GM12878 (cell line): ENCODE results near the gene CKS1B. TPM values are rescaled to one million over a fixed set of nuclear protein-coding genes. Genes with fewer than 3 reads are reported as not detected.

Experiments used
- ATAC-seq: fragments of 200-7000 bp; cut with Tn5 transposase; 3 replicates; pipeline ENCODE4 v1.9.1; 2020; ENCODE audit warnings: mild to moderate bottlenecking, moderate library complexity
- BruUV-seq: library from RNA; stranded (reverse); fragments of 400-500 nt; replicated peaks from 2 replicates; lab custom pipeline; 2021; lab: Mats Ljungman, UMichigan
- CTCF ChIA-PET: fragments of 300-600 bp; sonication (Branson Sonifier 250); formaldehyde crosslinking; extraction: SDS; loops from one replicate; lab custom pipeline; 2021; ENCODE audit warnings: inconsistent platforms; lab: Yijun Ruan, JAX
- POLR2A ChIA-PET: fragments of 350-600 bp; formaldehyde crosslinking; extraction: SDS; loops from one replicate; lab custom pipeline; 2021; ENCODE audit warnings: inconsistent platforms; lab: Charles Lee
- RAD21 ChIA-PET: fragments of 300-600 bp; sonication (Branson Sonifier 250); formaldehyde crosslinking; loops from one replicate; lab custom pipeline; 2023; ENCODE audit warnings: antibody characterized with exemption; ENCODE audit not compliant: unreplicated experiment; lab: Charles Lee
- SMC1A ChIA-PET: fragments of 300-600 bp; sonication (Branson Sonifier 250); formaldehyde crosslinking; loops from one replicate; lab custom pipeline; 2023; ENCODE audit not compliant: unreplicated experiment, uncharacterized antibody; lab: Charles Lee
- DNase-seq: peaks from one replicate; pipeline ENCODE4 v3.0.0-alpha.2; 2011; ENCODE audit warnings: low read depth, low spot score
- FAIRE-seq: peaks from 3 replicates; lab custom pipeline; 2011; peaks lifted over from hg19 to GRCh38; lab: Jason Lieb, UNC
- H2AFZ ChIP-seq: 2 replicates; pipeline ENCODE4 v1.6.0; 2011; ENCODE audit warnings: low read depth, low read length, control low read depth; ENCODE audit not compliant: control insufficient read depth
- H3K27ac ChIP-seq: 2 replicates; pipeline ENCODE4 v1.5.1; 2011; ENCODE audit warnings: control low read depth; ENCODE audit not compliant: control insufficient read depth, insufficient read depth
- H3K27me3 ChIP-seq, 2 experiments: replicated peaks in 1 of 2; 2 replicates each; pipeline versions ENCODE4 v1.6.0 to v1.6.1; 2011; ENCODE audit warnings: low read length in 1 of 2; ENCODE audit not compliant: control insufficient read depth in 2 of 2, insufficient read depth in 2 of 2
- H3K36me3 ChIP-seq, 2 experiments: 2 replicates each; pipeline ENCODE4 v1.5.1; 2011; ENCODE audit warnings: low read length in 1 of 2; ENCODE audit not compliant: control insufficient read depth in 2 of 2, insufficient read depth in 2 of 2
- H3K4me1 ChIP-seq: 2 replicates; pipeline ENCODE4 v1.6.1; 2011; ENCODE audit warnings: mild to moderate bottlenecking, low read length, moderate library complexity, mixed read lengths; ENCODE audit not compliant: control insufficient read depth, insufficient read depth
- H3K4me2 ChIP-seq: 2 replicates; pipeline ENCODE4 v1.6.0; 2011; ENCODE audit warnings: control low read depth; ENCODE audit not compliant: control insufficient read depth, insufficient read depth
- H3K4me3 ChIP-seq: fragments of 200-600 bp; sonication (generic); 2 replicates; pipeline ENCODE4 v1.5.1; 2016
- H3K79me2 ChIP-seq: 2 replicates; pipeline ENCODE4 v1.6.0; 2011; ENCODE audit warnings: low read length; ENCODE audit not compliant: control insufficient read depth, insufficient read depth
- H3K9ac ChIP-seq: 2 replicates; pipeline ENCODE4 v1.8.0; 2011; ENCODE audit warnings: low read length, control low read depth, mixed read lengths; ENCODE audit not compliant: control insufficient read depth, insufficient read depth
- H3K9me3 ChIP-seq: replicated peaks from 3 replicates; pipeline ENCODE4 v1.5.1; 2011; ENCODE audit warnings: mild to moderate bottlenecking, low read length; ENCODE audit not compliant: control insufficient read depth, insufficient read depth
- H4K20me1 ChIP-seq: 2 replicates; pipeline ENCODE4 v1.6.0; 2011; ENCODE audit not compliant: control insufficient read depth, insufficient read depth
- BACH1 ChIP-seq: fragments of 450-650 bp; IDR thresholded peaks from 2 replicates; pipeline ENCODE4 v1.6.1; 2017; ENCODE audit warnings: mild to moderate bottlenecking, borderline replicate concordance
- CTCF ChIP-seq, 3 experiments: IDR thresholded peaks in 2 of 3; conservative IDR thresholded peaks in 1 of 3; 2 replicates each; pipeline ENCODE4 v1.5.1; 2011; ENCODE audit warnings: low read depth in 3 of 3, low read length in 3 of 3, mild to moderate bottlenecking in 3 of 3, control low read depth in 2 of 3, moderate library complexity in 2 of 3, inconsistent platforms in 1 of 3, mixed read lengths in 1 of 3; ENCODE audit not compliant: control insufficient read depth in 2 of 3, insufficient read depth in 1 of 3; ENCODE audit errors: extremely low read depth in 1 of 3
- HSF1 ChIP-seq: fragments of 150-350 bp; IDR thresholded peaks from 2 replicates; pipeline ENCODE4 v1.6.1; 2014; ENCODE audit warnings: mild to moderate bottlenecking, low read depth, low read length
- LARP7 ChIP-seq: fragments of 450-650 bp; IDR thresholded peaks from 2 replicates; pipeline ENCODE4 v1.6.1; 2017; ENCODE audit warnings: mild to moderate bottlenecking
- MAX ChIP-seq: IDR thresholded peaks from 2 replicates; pipeline ENCODE4 v1.6.1; 2012; ENCODE audit warnings: low read depth, low read length, improper control_type of control experiment
- RUNX3 ChIP-seq: IDR thresholded peaks from 2 replicates; pipeline ENCODE4 v1.6.1; 2012; ENCODE audit warnings: low read length, inconsistent platforms
- SMAD1 ChIP-seq: fragments of 450-650 bp; IDR thresholded peaks from 2 replicates; pipeline ENCODE4 v1.6.1; 2018; ENCODE audit warnings: mild to moderate bottlenecking, low read depth; ENCODE audit not compliant: partially characterized antibody
- YY1 ChIP-seq: IDR thresholded peaks from 2 replicates; pipeline ENCODE4 v1.6.1; 2011; ENCODE audit warnings: low read depth, mild to moderate bottlenecking, low read length
- ZBTB11 ChIP-seq: fragments of 450-650 bp; formaldehyde crosslinking; IDR thresholded peaks from 2 replicates; pipeline ENCODE4 v1.5.0; 2022; ENCODE audit warnings: mild to moderate bottlenecking, missing genetic modification characterization
- ZNF687 ChIP-seq: fragments of 450-650 bp; IDR thresholded peaks from 2 replicates; pipeline ENCODE4 v1.6.1; 2017; ENCODE audit warnings: mild to moderate bottlenecking, moderate library complexity
- whole genome bisulfite sequencing: methylation state at CpG from one replicate; pipeline ENCODE4 v1.1.6; 2016; ENCODE audit warnings: low lambda C conversion rate; ENCODE audit not compliant: insufficient replicate concordance, insufficient coverage; ENCODE audit errors: missing lambda C conversion rate; 5-methylcytosine and 5-hydroxymethylcytosine counted together
- in situ Hi-C: fragments of 300-500 bp; cut with MboI; formaldehyde crosslinking; loops from 9 replicates; pipeline ENCODE4 v1.14.3; 2018; ENCODE audit warnings: mixed read lengths
- intact Hi-C: fragments of 100-400 bp; cut with micrococcal nuclease; formaldehyde crosslinking; loops from one replicate; pipeline ENCODE4 v1.14.2; 2022; ENCODE audit not compliant: unreplicated experiment
- polyA plus RNA-seq, 11 experiments: library from polyadenylated mRNA; depleted of rRNA in 4 of 11; unstranded in 6 of 11; stranded (reverse) in 5 of 11; fragments of >200 nt; fragmentation: Nextera tagmentation in 4 of 11; fragmentation: Illumina TruSeq in 1 of 11; extraction: Ambion mirVana in 4 of 11; extraction: Trizol in 1 of 11; gene quantifications; 1 replicate in 1 of 11; 2 replicates in 10 of 11; pipeline versions ENCODE4 v1.2.1 to v1.2.3, GENCODE V29; 2011 to 2016; ENCODE audit warnings: inconsistent platforms in 2 of 11, missing spikeins in 2 of 11, low read depth in 1 of 11
- total RNA-seq, 4 experiments: library from RNA; depleted of rRNA in 3 of 4; stranded (reverse); fragments of >200 nt in 3 of 4; fragmentation: Illumina TruSeq in 1 of 4; extraction: Trizol in 1 of 4; gene quantifications; 2 replicates each; pipeline versions ENCODE4 v1.2.1 to v1.2.3, GENCODE V29; 2013 to 2021

CKS1B gene
- total and polyA plus RNA-seq, 10 of the 15 experiments (the other 5 are each of a cell fraction or from before 2014, with no cell fraction given), result 125 to 608 (median 364) TPM

GRCh38 chr1:154974808-154975408, 427 bp downstream of the CKS1B start:
- under 1% methylated on average over 30 of the region's 30 CpGs for WGBS
- ChIA-PET RAD21 (interaction anchor here (0.9 to 1.6 kb wide), 3 partner anchors 39 to 110 kb away, joined by 3 to 9 read pairs (median 3); partner anchors contain the start of gene KCNN3), CTCF (interaction anchor here (1.1 to 20.6 kb wide), 7 partner anchors 9 to 227 kb away, joined by 3 to 226 read pairs (median 4); partner anchors contain the start of genes FLAD1, LENEP, PBXIP1 and ZBTB7B), SMC1A (interaction anchor here (1.0 to 5.4 kb wide), 4 partner anchors 9 to 42 kb away, joined by 3 to 30 read pairs (median 11); partner anchors contain the start of gene FLAD1), POLR2A (interaction anchor here (0.7 to 9.8 kb wide), 10 partner anchors 8 to 110 kb away, joined by 3 to 140 read pairs (median 6); partner anchors contain the start of genes FLAD1, KCNN3, PBXIP1 and PMVK)
- intact Hi-C loops (loop anchor here (1.0 to 5.0 kb wide), 2 partner anchors 24 to 87 kb away; partner anchors contain the start of gene EFNA4), in situ Hi-C loops (no loop called here)
- H3K9me3 ChIP-seq, result no peaks in the 10 kb centered on the region
- TSS peak; percentile 79 for BruUV-seq
- H3K4me2 ChIP-seq, result peak overlapping the region; percentile 89
- peaks cover 71% of the 10 kb centered on the region for H3K79me2 ChIP-seq
- peak overlapping the region; percentile 82 for H2AFZ ChIP-seq
- H3K27me3 ChIP-seq, result no peaks in the 10 kb centered on the region
- FAIRE-seq (no peak), DNase-seq (peak; percentile 97), ATAC-seq (peak; percentile 62)
- H3K4me3 ChIP-seq, result peak overlapping the region; percentile 90
- peak overlapping the region; percentile 87 for H3K9ac ChIP-seq
- no peaks in the 10 kb centered on the region for H4K20me1 ChIP-seq
- peaks cover 28% of the 10 kb centered on the region for H3K4me1 ChIP-seq
- H3K36me3 ChIP-seq, result peaks cover 0 to 12% of the 10 kb centered on the region in 2 experiments; a peak in 3 of 4 replicates
- H3K27ac ChIP-seq, result peak overlapping the region; percentile 96
- TF ChIP-seq BACH1, result 0 out of 2 replicates have a peak, but pooled peaks have one; percentile 54
- peak; percentile 72 for TF ChIP-seq HSF1
- TF ChIP-seq LARP7, result 0 out of 2 replicates have a peak, but pooled peaks have one; percentile 37
- no peak for TF ChIP-seq ZNF687
- peak; percentile 23; the same call in 1 of the 2 replicates for TF ChIP-seq RUNX3
- TF ChIP-seq MAX, result peak; percentile 75
- TF ChIP-seq CTCF (IDR thresholded peaks at IDR 0.05 in 2 of 3, conservative IDR thresholded peaks at IDR 0.05 in 1 of 3; ENCODE audit: control insufficient read depth in 2 of 3, extremely low read depth in 1 of 3, insufficient read depth in 1 of 3, low read depth in 3 of 3, low read length in 3 of 3), result no peak
- TF ChIP-seq SMAD1, result peak; percentile 74
- TF ChIP-seq YY1, result no peak
- TF ChIP-seq ZBTB11 (CRISPR knock-in tag), result no peak
